ENCODE measurements around the gene OR6C6. TPM values are rescaled to one million over a fixed set of nuclear protein-coding genes. Genes with fewer than 3 reads are reported as not detected.

OR6C6 gene
- total RNA-seq, 4 donors from 2014 or later, result not detected

GRCh38 chr12:55289999-55290398, 6.4 kb downstream of the OR6C6 start:
- TF ChIP-seq EP300 (IDR thresholded peaks at IDR 0.05), result no peak
- no peak for TF ChIP-seq POLR2AphosphoS5 (IDR thresholded peaks at IDR 0.05)
- TF ChIP-seq POLR2A (IDR thresholded peaks at IDR 0.05), result no peak
- TF ChIP-seq CTCF (IDR thresholded peaks at IDR 0.05), result no peak
- WGBS, result 47% methylated on average over 2 of the region's 2 CpGs
- H3K27me3 ChIP-seq, result no peaks in the 10 kb centered on the region

GRCh38 chr12:55280991-55281390, 15.4 kb downstream of the OR6C6 start:
- TF ChIP-seq POLR2AphosphoS5 (IDR thresholded peaks at IDR 0.05) (no peak), POLR2A (IDR thresholded peaks at IDR 0.05) (no peak), CTCF (IDR thresholded peaks at IDR 0.05) (no peak)
- no peaks in the 10 kb centered on the region for H3K4me1 ChIP-seq
- no peaks in the 10 kb centered on the region for H3K27me3 ChIP-seq
- no peaks in the 10 kb centered on the region for H3K36me3 ChIP-seq
- WGBS, result 44% methylated on average over 2 of the region's 2 CpGs
- H3K9me3 ChIP-seq, result no peaks in the 10 kb centered on the region
- no peak overlapping the region for H3K27ac ChIP-seq
- no peak overlapping the region for H3K4me3 ChIP-seq
- DNase-seq (ENCODE audit: low spot score in 2 of 2), result no peak

More at GRCh38 chr12:55289999-55290398, 6.4 kb downstream of the OR6C6 start:
- H3K27ac ChIP-seq, result no peak overlapping the region
- no peaks in the 10 kb centered on the region for H3K36me3 ChIP-seq
- no peak for DNase-seq (ENCODE audit: low spot score in 2 of 2)
- H3K4me1 ChIP-seq, result no peaks in the 10 kb centered on the region
- H3K9me3 ChIP-seq, result no peaks in the 10 kb centered on the region
- no peak overlapping the region for H3K4me3 ChIP-seq

GRCh38 chr12:55258303-55258702, 38.1 kb downstream of the OR6C6 start:
- Histone ChIP-seq H3K27ac (no peak overlapping the region), H3K27me3 (no peaks in the 10 kb centered on the region), H3K36me3 (no peaks in the 10 kb centered on the region), H3K4me1 (no peaks in the 10 kb centered on the region), H3K9me3 (peaks cover 2% of the 10 kb centered on the region), H3K4me3 (no peak overlapping the region)
- no peak for DNase-seq (ENCODE audit: low spot score in 2 of 2)
- TF ChIP-seq CTCF (IDR thresholded peaks at IDR 0.05), result no peak
- no peak for TF ChIP-seq POLR2AphosphoS5 (IDR thresholded peaks at IDR 0.05)
- TF ChIP-seq EP300 (IDR thresholded peaks at IDR 0.05), result no peak
- no peak for TF ChIP-seq POLR2A (IDR thresholded peaks at IDR 0.05)
- WGBS, result 62% methylated on average over 2 of the region's 2 CpGs

- Histone ChIP-seq H3K4me1 (no peaks in the 10 kb centered on the region), H3K36me3 (no peaks in the 10 kb centered on the region), H3K27me3 (no peaks in the 10 kb centered on the region), H3K4me3 (no peak overlapping the region), H3K27ac (no peak overlapping the region), H3K9me3 (peaks cover 2% of the 10 kb centered on the region)
- TF ChIP-seq POLR2A (IDR thresholded peaks at IDR 0.05), result no peak
- TF ChIP-seq CTCF (IDR thresholded peaks at IDR 0.05), result no peak
- TF ChIP-seq POLR2AphosphoS5 (IDR thresholded peaks at IDR 0.05), result no peak
- no peak for TF ChIP-seq EP300 (IDR thresholded peaks at IDR 0.05)
- DNase-seq (ENCODE audit: low spot score in 2 of 2), result no peak
- WGBS, result 95% methylated on average over 4 of the region's 4 CpGs
Measured at GRCh38 chr12:55256831-55257230, 39.5 kb downstream of the OR6C6 start.

- TF ChIP-seq POLR2A (IDR thresholded peaks at IDR 0.05) (no peak), POLR2AphosphoS5 (IDR thresholded peaks at IDR 0.05) (no peak), CTCF (IDR thresholded peaks at IDR 0.05) (no peak), EP300 (IDR thresholded peaks at IDR 0.05) (no peak)
- Histone ChIP-seq H3K36me3 (no peaks in the 10 kb centered on the region), H3K4me1 (no peaks in the 10 kb centered on the region), H3K9me3 (peaks cover 2% of the 10 kb centered on the region), H3K27ac (no peak overlapping the region), H3K4me3 (no peak overlapping the region), H3K27me3 (no peaks in the 10 kb centered on the region)
- DNase-seq (ENCODE audit: low spot score in 2 of 2), result no peak
Measured at GRCh38 chr12:55253281-55253680, 43.1 kb downstream of the OR6C6 start.

Measured in suprapubic skin (tissue), 4 donors.